ENCODE measurements around the gene ANKLE1.

DNA sequence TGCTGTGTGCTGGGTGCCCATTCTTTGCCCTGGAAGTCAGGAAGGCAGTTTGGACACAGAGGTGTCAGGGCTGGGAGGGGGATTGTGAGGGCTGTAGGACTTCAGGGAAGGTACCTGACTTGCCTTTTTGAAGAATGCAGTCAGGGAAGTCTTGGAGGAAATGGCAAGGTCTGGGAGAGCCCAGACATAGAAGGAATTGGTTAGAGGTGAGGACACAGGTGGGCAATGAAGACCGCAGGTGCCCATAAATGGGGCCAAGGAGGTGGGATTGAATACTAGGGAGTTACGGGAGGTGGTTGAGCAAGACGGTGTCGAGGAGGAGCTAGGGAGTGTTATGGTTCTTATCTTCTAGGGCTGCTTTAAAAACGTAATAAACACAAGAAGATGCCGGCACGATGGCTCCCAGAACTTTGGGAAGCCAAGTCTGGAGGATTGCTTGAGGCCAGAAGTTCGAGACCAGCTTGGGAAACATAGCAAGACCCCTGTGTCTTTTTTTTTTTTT is 26.2 kb downstream of the ANKLE1 start:
- TF ChIP-seq, protein P1, sequence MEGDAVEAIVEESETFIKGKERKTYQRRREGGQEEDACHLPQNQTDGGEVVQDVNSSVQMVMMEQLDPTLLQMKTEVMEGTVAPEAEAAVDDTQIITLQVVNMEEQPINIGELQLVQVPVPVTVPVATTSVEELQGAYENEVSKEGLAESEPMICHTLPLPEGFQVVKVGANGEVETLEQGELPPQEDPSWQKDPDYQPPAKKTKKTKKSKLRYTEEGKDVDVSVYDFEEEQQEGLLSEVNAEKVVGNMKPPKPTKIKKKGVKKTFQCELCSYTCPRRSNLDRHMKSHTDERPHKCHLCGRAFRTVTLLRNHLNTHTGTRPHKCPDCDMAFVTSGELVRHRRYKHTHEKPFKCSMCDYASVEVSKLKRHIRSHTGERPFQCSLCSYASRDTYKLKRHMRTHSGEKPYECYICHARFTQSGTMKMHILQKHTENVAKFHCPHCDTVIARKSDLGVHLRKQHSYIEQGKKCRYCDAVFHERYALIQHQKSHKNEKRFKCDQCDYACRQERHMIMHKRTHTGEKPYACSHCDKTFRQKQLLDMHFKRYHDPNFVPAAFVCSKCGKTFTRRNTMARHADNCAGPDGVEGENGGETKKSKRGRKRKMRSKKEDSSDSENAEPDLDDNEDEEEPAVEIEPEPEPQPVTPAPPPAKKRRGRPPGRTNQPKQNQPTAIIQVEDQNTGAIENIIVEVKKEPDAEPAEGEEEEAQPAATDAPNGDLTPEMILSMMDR (IDR thresholded peaks at IDR 0.05 in 8 of 11, conservative IDR thresholded peaks at IDR 0.05 in 3 of 11), result no peak
- no peak for TF ChIP-seq POLR2A (IDR thresholded peaks at IDR 0.05)

Measured in spleen (tissue), 7 donors.